Pancreas (tissue), 10 donors: Measurements from ENCODE around the gene SHISAL2B. TPM values are rescaled to one million over a fixed set of nuclear protein-coding genes. Genes with fewer than 3 reads are reported as not detected.

Source experiments
- ATAC-seq, 4 donors: fragments of 200-7000 bp; cut with Tn5 transposase; one replicate each; pipeline versions ENCODE4 v1.8.0 to v1.9.1; 2020; ENCODE audit warnings: mild to moderate bottlenecking in 4 of 4, moderate library complexity in 4 of 4
- DNase-seq, 6 donors: peaks; one replicate each; pipeline ENCODE4 v3.0.0-alpha.2; 2020
- FAIRE-seq: peaks from 2 replicates; lab custom pipeline; 2012; peaks lifted over from hg19 to GRCh38; lab: Jason Lieb, UNC
- H3K27ac ChIP-seq, 4 donors: fragments of 200-600 bp; sonication (generic); 1 replicate in 3 of 4; 2 replicates in 1 of 4; pipeline versions ENCODE4 v1.5.0 to v1.8.0; 2020
- H3K27me3 ChIP-seq, 4 donors: fragments of 200-600 bp; one replicate each; pipeline ENCODE4 v1.8.0; 2021
- H3K36me3 ChIP-seq, 3 donors: fragments of 200-600 bp; sonication (generic) in 1 of 3; one replicate each; pipeline versions ENCODE4 v1.5.0 to v1.8.0; 2020 to 2021
- H3K4me1 ChIP-seq, 3 donors: fragments of 200-600 bp; one replicate each; pipeline ENCODE4 v1.8.0; 2021
- H3K4me3 ChIP-seq, 4 donors: fragments of 200-600 bp; sonication (generic) in 2 of 4; one replicate each; pipeline versions ENCODE4 v1.5.0 to v1.8.0; 2020 to 2021
- H3K9me3 ChIP-seq, 4 donors: fragments of 200-600 bp; one replicate each; pipeline ENCODE4 v1.8.0; 2021
- CTCF ChIP-seq, 4 donors: fragments of 200-600 bp; sonication (generic) in 3 of 4; IDR thresholded peaks; one replicate each; pipeline versions ENCODE4 v1.5.0 to v1.8.0; 2021; ENCODE audit warnings: antibody characterized with exemption in 4 of 4
- WGBS, 2 donors: extraction: QIAGEN DNeasy Blood & Tissue Kit; methylation state at CpG; one replicate each; pipeline ENCODE4 v1.1.7; 2013; 5-methylcytosine and 5-hydroxymethylcytosine counted together
- intact Hi-C, 3 donors: fragments of 100-400 bp; cut with DNase I; formaldehyde crosslinking; loops; one replicate each; pipeline versions ENCODE4 v1.11.1 to v1.14.2; 2022
- polyA plus RNA-seq, 2 donors: library from polyadenylated mRNA; stranded (reverse); fragments of 200-250 nt; gene quantifications; one replicate each; pipeline ENCODE4 v1.2.3, GENCODE V29; 2013
- total RNA-seq, 6 donors: library from RNA; stranded (reverse); fragmentation: NEBNext Ultra II Directional in 4 of 6; extraction: Animal tissue kit (Norgen Biotek cat#: 25700) in 4 of 6; gene quantifications; one replicate each; pipeline versions ENCODE4 v1.2.1 to v1.2.4, GENCODE V29; 2021 to 2023
- donor health status: healthy with polysubstance abuse.
- donor health status: DM: no; HTN: no; CAD: no; lungs with moderate emphysema.
- donor health status: DM: no; HTN: no; CAD: no.
- donor health status: control.
- donor health status: control.
- donor health status: Bipolar disorder and iron deficiency.
- donor health status: DM: yes; HTN: yes; CAD: no.
- donor health status: DM: no; HTN: no; CAD: no.
- donor health status: DM: no; HTN: no; CAD: no.
- donor health status: DM: yes; HTN: yes; CAD: no.

SHISAL2B gene
- total and polyA plus RNA-seq, 8 donors: 1.2 to 69.8 (median 2.7) TPM

- TF ChIP-seq CTCF (IDR thresholded peaks at IDR 0.05): no peak
- Histone ChIP-seq H3K4me1 (peaks cover 0 to 10% (median 0%) of the 10 kb centered on the region in 3 donors), H3K4me3 (no peak overlapping the region), H3K36me3 (no peaks in the 10 kb centered on the region), H3K27me3 (no peaks in the 10 kb centered on the region), H3K27ac (no peak overlapping the region), H3K9me3 (no peaks in the 10 kb centered on the region)
- intact Hi-C loops: no loop called here
- ATAC-seq: peak in 3 of 4 donors; percentile 63 to 71 (median 64)
- DNase-seq: no peak
- WGBS, 2 donors: 16 to 22% methylated on average over 2 of the region's 2 CpGs
- no peak for FAIRE-seq
Observed at GRCh38 chr5:64665243-64665642, 25.1 kb upstream of the SHISAL2B start.

GRCh38 chr5:64666078-64666477, 24.2 kb upstream of the SHISAL2B start:
- Histone ChIP-seq H3K9me3 (no peaks in the 10 kb centered on the region), H3K4me1 (peaks cover 0 to 10% (median 0%) of the 10 kb centered on the region in 3 donors), H3K36me3 (no peaks in the 10 kb centered on the region), H3K4me3 (no peak overlapping the region), H3K27me3 (no peaks in the 10 kb centered on the region), H3K27ac (no peak overlapping the region)
- no peak for FAIRE-seq
- no peak for DNase-seq
- ATAC-seq: peak in 2 of 4 donors; percentile 31 to 54
- WGBS, 2 donors: 1 to 31% methylated on average over 1 of the region's 1 CpG
- intact Hi-C loops: no loop called here
- TF ChIP-seq CTCF (IDR thresholded peaks at IDR 0.05): no peak

- FAIRE-seq: no peak
Observed at GRCh38 chr5:64667068-64667467, 23.2 kb upstream of the SHISAL2B start.

GRCh38 chr5:64670277-64670676, 20.0 kb upstream of the SHISAL2B start:
- FAIRE-seq: no peak
- Histone ChIP-seq H3K4me1 (peaks cover 0 to 5% (median 0%) of the 10 kb centered on the region in 3 donors), H3K9me3 (no peaks in the 10 kb centered on the region), H3K4me3 (no peak overlapping the region), H3K27ac (no peak overlapping the region), H3K36me3 (no peaks in the 10 kb centered on the region), H3K27me3 (peaks cover 0 to 3% (median 0%) of the 10 kb centered on the region in 4 donors)
- TF ChIP-seq CTCF (IDR thresholded peaks at IDR 0.05): no peak
- DNase-seq: no peak
- 95 to 97% methylated on average over 1 of the region's 1 CpG for WGBS, 2 donors
- intact Hi-C loops: no loop called here
- ATAC-seq: no peak

More at GRCh38 chr5:64667068-64667467, 23.2 kb upstream of the SHISAL2B start:
- Histone ChIP-seq H3K9me3 (no peaks in the 10 kb centered on the region), H3K4me1 (peaks cover 0 to 10% (median 0%) of the 10 kb centered on the region in 3 donors), H3K36me3 (no peaks in the 10 kb centered on the region), H3K4me3 (no peak overlapping the region), H3K27ac (no peak overlapping the region), H3K27me3 (no peaks in the 10 kb centered on the region)
- 84 to 89% methylated on average over 4 of the region's 4 CpGs for WGBS, 2 donors
- intact Hi-C loops: no loop called here
- DNase-seq (no peak), ATAC-seq (no peak)
- no peak for TF ChIP-seq CTCF (IDR thresholded peaks at IDR 0.05)

GRCh38 chr5:64671678-64672077, 18.6 kb upstream of the SHISAL2B start:
- Histone ChIP-seq H3K4me1 (no peaks in the 10 kb centered on the region), H3K27ac (no peak overlapping the region), H3K4me3 (no peak overlapping the region), H3K36me3 (no peaks in the 10 kb centered on the region), H3K27me3 (peaks cover 0 to 3% (median 0%) of the 10 kb centered on the region in 4 donors), H3K9me3 (no peaks in the 10 kb centered on the region)
- no peak for ATAC-seq
- no peak for FAIRE-seq
- no peak for TF ChIP-seq CTCF (IDR thresholded peaks at IDR 0.05)
- DNase-seq: no peak
- 71 to 87% methylated on average over 3 of the region's 3 CpGs for WGBS, 2 donors
- intact Hi-C loops: no loop called here
